ENCODE data around the gene STAP2.

GRCh38 chr19:4329858-4330257, 8.8 kb downstream of the STAP2 start:
- TF ChIP-seq POLR2A (IDR thresholded peaks at IDR 0.05) (no peak), CTCF (IDR thresholded peaks at IDR 0.05) (no peak)
